SKM-1 treated with dmso at 0.1 percent for 144 hours (cell line): ENCODE data around the gene TAT.

Experiments used
- DNase-seq: peaks from one replicate; lab custom pipeline; 2025; ENCODE audit not compliant: unreplicated experiment; lab: John Stamatoyannopoulos, UW

Gene TAT

GRCh38 chr16:71547168-71547567, 29.7 kb downstream of the TAT start:
- no peak for DNase-seq

- DNase-seq, result peak; percentile 30
Measured at GRCh38 chr16:71542377-71542776, 34.5 kb downstream of the TAT start.

GRCh38 chr16:71537643-71538042, 39.2 kb downstream of the TAT start:
- DNase-seq, result peak; percentile 18

- no peak for DNase-seq
Measured at GRCh38 chr16:71536752-71537499, 40.0 kb downstream of the TAT start.

- DNase-seq, result no peak
Measured at GRCh38 chr16:71532366-71532765, 44.5 kb downstream of the TAT start.

GRCh38 chr16:71528863-71529262, 48.0 kb downstream of the TAT start:
- DNase-seq, result no peak

GRCh38 chr16:71528257-71528656, 48.6 kb downstream of the TAT start:
- DNase-seq, result no peak

GRCh38 chr16:71526111-71526631, 50.7 kb downstream of the TAT start, which contains the start of gene CHST4:
CHST4 (plus strand) TSS chr16:71526426; CDS start chr16:71536678, 10,252 bp downstream.
- DNase-seq, result peak; percentile 21

GRCh38 chr16:71524566-71525553, 52.0 kb downstream of the TAT start:
- no peak for DNase-seq

- DNase-seq, result no peak
Measured at GRCh38 chr16:71520550-71520949, 56.3 kb downstream of the TAT start.
